ENCODE data around the gene LIG1.
"Not testable (repeated sequence)": the region's sequence is repeated elsewhere in the genome, so short reads cannot be mapped to it uniquely, and the experiment has no call there.

Gene LIG1

GRCh38 chr19:48070177-48070769, 99.9 kb downstream of the LIG1 start:
- H3K27ac ChIP-seq (ENCODE audit: low read depth, low read length); H3K4me3 ChIP-seq (ENCODE audit: low read depth, low read length); H2AFZ ChIP-seq (ENCODE audit: low read length, unreplicated experiment); H3K79me2 ChIP-seq (ENCODE audit: control insufficient read depth, insufficient read depth, low read length, unreplicated experiment); H3K27me3 ChIP-seq (ENCODE audit: insufficient read depth, low read length); H3K4me1 ChIP-seq (ENCODE audit: control insufficient read depth, insufficient read depth, low read length, unreplicated experiment); H3K36me3 ChIP-seq (ENCODE audit: insufficient read depth, low read length): not testable (repeated sequence)

GRCh38 chr19:48069435-48069834, 100.7 kb downstream of the LIG1 start:
- no peaks in the 10 kb centered on the region for H3K36me3 ChIP-seq (ENCODE audit: insufficient read depth, low read length)
- no peaks in the 10 kb centered on the region for H3K4me1 ChIP-seq (ENCODE audit: control insufficient read depth, insufficient read depth, low read length, unreplicated experiment)
- H3K79me2 ChIP-seq (ENCODE audit: control insufficient read depth, insufficient read depth, low read length, unreplicated experiment) = no peaks in the 10 kb centered on the region
- H3K27me3 ChIP-seq (ENCODE audit: insufficient read depth, low read length) = no peaks in the 10 kb centered on the region
- H3K4me3 ChIP-seq (ENCODE audit: low read depth, low read length) = no peak overlapping the region
- no peak overlapping the region for H2AFZ ChIP-seq (ENCODE audit: low read length, unreplicated experiment)
- no peak overlapping the region for H3K27ac ChIP-seq (ENCODE audit: low read depth, low read length)

Measured in ACC112 (cell line).